ENCODE measurements around the gene APBB2. TPM values are rescaled to one million over a fixed set of nuclear protein-coding genes. Genes with fewer than 3 reads are reported as not detected.

The APBB2 gene
- total and polyA plus RNA-seq, 8 donors, result 42.5 to 94.8 (median 53.8) TPM

DNA sequence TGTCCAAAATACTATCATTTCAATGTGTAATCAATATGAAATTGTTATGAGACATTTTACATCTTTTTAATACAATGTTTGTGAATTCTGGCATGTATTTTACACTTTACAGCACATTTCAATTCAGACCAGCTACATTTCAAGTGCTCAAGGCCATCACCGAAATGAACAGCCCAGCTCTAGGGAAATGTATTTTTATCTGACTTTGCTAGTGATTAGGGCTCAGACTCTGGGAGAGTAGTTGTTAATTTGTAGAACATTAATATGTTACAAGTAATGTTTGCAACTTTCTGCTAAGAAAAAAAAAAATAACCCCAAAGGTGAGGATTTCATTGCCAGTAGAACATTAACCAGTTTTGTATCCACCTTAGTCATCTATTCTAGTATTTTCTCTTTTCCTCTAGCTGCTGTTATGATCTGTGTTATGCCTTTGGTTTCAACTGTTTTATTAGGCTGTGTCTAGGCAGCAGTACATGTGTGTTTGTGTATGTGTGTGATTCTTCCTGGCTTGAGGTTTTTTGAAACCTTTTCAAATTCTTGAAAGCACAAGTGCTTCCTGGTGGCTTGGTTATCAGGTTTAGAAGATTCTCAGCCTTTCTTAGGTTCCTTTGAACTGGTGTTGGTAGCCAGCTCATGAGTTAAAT lies 338.7 kb downstream of the APBB2 start:
- TF ChIP-seq, protein P1, sequence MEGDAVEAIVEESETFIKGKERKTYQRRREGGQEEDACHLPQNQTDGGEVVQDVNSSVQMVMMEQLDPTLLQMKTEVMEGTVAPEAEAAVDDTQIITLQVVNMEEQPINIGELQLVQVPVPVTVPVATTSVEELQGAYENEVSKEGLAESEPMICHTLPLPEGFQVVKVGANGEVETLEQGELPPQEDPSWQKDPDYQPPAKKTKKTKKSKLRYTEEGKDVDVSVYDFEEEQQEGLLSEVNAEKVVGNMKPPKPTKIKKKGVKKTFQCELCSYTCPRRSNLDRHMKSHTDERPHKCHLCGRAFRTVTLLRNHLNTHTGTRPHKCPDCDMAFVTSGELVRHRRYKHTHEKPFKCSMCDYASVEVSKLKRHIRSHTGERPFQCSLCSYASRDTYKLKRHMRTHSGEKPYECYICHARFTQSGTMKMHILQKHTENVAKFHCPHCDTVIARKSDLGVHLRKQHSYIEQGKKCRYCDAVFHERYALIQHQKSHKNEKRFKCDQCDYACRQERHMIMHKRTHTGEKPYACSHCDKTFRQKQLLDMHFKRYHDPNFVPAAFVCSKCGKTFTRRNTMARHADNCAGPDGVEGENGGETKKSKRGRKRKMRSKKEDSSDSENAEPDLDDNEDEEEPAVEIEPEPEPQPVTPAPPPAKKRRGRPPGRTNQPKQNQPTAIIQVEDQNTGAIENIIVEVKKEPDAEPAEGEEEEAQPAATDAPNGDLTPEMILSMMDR (IDR thresholded peaks at IDR 0.05), result no peak
- Histone ChIP-seq H3K27ac (no peak overlapping the region), H3K9me3 (no peaks in the 10 kb centered on the region), H3K4me1 (no peaks in the 10 kb centered on the region), H3K27me3 (no peaks in the 10 kb centered on the region), H3K36me3 (peaks cover 0 to 8% of the 10 kb centered on the region in 2 donors), H3K4me3 (no peak overlapping the region)
- ATAC-seq, result peak; percentile 57
- intact Hi-C loops (cut with DNase I), result no loop called here
- no peak for DNase-seq

DNA sequence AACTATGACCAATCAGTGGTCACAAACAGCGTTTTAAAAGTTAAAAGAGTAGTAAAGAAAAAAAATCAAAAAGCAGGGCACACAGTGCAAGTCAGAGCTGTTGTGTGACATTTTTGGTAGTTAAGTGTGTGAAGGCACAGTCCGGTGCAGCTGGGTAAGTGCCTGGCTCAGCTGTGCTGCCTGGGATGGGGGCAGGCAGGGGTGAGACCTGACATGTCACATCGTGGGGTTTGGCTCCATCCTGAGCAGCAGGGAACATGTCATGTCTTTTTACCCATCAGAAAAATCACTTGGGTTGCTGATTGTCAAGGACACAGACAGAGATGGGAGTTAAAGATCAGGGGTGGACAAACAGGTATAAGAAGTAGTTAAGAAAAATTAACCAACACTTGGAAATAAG lies 339.4 kb downstream of the APBB2 start:
- H3K27ac ChIP-seq, result no peak overlapping the region
- no peaks in the 10 kb centered on the region for H3K9me3 ChIP-seq
- no peak overlapping the region for H3K4me3 ChIP-seq
- peaks cover 0 to 8% of the 10 kb centered on the region in 2 donors for H3K36me3 ChIP-seq
- TF ChIP-seq, protein P1 (IDR thresholded peaks at IDR 0.05), result no peak
- intact Hi-C loops (cut with DNase I), result no loop called here
- DNase-seq (no peak), ATAC-seq (no peak)
- H3K27me3 ChIP-seq, result no peaks in the 10 kb centered on the region
- H3K4me1 ChIP-seq, result no peaks in the 10 kb centered on the region

DNA sequence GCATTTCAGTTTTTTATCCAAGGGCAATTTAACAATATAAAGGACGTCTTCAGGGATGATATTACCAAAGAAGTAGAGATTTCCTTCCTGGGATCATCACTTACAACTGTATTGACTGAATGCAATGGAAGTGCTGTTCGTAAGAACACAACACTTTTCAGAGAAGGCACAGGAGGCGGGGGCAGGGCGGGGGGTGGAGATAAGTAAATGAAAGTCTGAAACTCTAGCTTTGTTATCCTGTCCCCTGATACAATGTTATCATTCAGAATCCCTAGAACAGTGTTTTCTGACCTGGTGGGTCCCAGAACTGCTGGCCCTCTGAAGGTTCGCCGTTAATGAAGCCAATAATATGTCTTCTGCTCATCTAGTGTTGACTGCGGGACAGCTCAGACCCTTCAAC lies 340.0 kb downstream of the APBB2 start:
- no peaks in the 10 kb centered on the region for H3K9me3 ChIP-seq
- ATAC-seq (no peak), DNase-seq (no peak)
- TF ChIP-seq, protein P1 (IDR thresholded peaks at IDR 0.05), result no peak
- no peak overlapping the region for H3K27ac ChIP-seq
- intact Hi-C loops (cut with DNase I), result no loop called here
- H3K27me3 ChIP-seq, result no peaks in the 10 kb centered on the region
- no peak overlapping the region for H3K4me3 ChIP-seq
- no peaks in the 10 kb centered on the region for H3K4me1 ChIP-seq
- peaks cover 0 to 8% of the 10 kb centered on the region in 2 donors for H3K36me3 ChIP-seq

DNA sequence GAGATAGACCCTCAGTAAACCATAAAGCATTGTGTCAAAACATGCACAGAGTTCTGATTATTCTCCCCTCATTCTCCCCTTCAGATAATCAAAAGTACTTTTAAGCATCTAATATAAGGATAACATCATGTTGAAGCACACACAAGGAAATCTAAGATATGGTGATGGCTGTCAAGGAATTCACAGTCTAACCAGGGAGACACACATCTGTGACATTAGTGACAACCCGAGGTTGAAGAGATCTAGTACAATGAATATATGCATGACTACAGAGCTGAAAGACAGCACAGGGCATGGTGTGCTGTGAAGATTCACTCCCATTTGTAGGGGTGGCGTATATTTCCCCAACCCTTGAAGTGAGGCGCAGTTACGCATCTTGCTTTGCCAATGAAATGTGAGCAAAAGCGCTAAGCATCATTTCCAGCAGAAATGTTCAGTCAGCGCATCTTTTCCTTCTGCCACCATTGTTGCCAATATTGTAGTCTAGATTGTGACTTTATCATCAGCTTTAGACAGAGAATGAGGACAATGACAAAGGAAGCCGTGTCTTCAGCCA lies 342.6 kb downstream of the APBB2 start:
- DNase-seq (no peak), ATAC-seq (no peak)
- TF ChIP-seq, protein P1 (IDR thresholded peaks at IDR 0.05), result no peak
- no peaks in the 10 kb centered on the region for H3K27me3 ChIP-seq
- H3K4me3 ChIP-seq, result no peak overlapping the region
- peaks cover 0 to 8% of the 10 kb centered on the region in 2 donors for H3K36me3 ChIP-seq
- H3K4me1 ChIP-seq, result no peaks in the 10 kb centered on the region
- intact Hi-C loops (cut with DNase I), result no loop called here
- H3K27ac ChIP-seq, result no peak overlapping the region
- H3K9me3 ChIP-seq, result no peaks in the 10 kb centered on the region

DNA sequence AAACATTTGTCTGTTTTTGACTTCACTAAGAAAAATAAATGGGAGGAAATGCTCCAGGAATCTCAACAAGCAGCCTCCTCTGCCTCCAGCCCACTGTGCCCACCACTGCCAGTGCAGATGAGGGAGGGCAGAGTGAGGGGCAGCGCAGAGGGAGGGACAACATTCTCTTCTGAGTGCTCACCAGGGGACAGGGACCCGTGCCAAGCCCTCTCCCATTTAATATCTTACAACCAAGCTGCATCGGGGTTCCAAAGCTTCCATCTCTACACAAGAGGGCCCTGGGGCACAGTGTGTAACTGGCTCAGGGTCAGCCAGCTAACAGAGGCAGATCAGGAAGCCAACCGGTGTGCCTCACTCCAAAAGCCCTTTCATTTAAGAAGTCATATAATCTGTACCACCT lies 344.2 kb downstream of the APBB2 start:
- Histone ChIP-seq H3K9me3 (no peaks in the 10 kb centered on the region), H3K27ac (no peak overlapping the region), H3K36me3 (peaks cover 0 to 8% of the 10 kb centered on the region in 2 donors), H3K27me3 (no peaks in the 10 kb centered on the region), H3K4me3 (no peak overlapping the region), H3K4me1 (no peaks in the 10 kb centered on the region)
- DNase-seq (no peak), ATAC-seq (no peak)
- TF ChIP-seq, protein P1 (IDR thresholded peaks at IDR 0.05), result no peak
- intact Hi-C loops (cut with DNase I), result no loop called here
